Lower leg skin (tissue), 4 donors: ENCODE results near the gene HMOX1. TPM values are rescaled to one million over a fixed set of nuclear protein-coding genes. Genes with fewer than 3 reads are reported as not detected.

Experiments
- DNase-seq, 2 donors: peaks; one replicate each; pipeline ENCODE4 v3.0.0-alpha.2; 2019; ENCODE audit warnings: low spot score in 2 of 2
- H3K4me3 ChIP-seq: fragments of 200-600 bp; sonication (generic); 2 replicates; pipeline ENCODE4 v1.5.1; 2017; ENCODE audit warnings: mild to moderate bottlenecking, low read depth; ENCODE audit not compliant: poor library complexity, severe bottlenecking
- CTCF ChIP-seq, 3 donors: fragments of 450-650 bp; IDR thresholded peaks; one replicate each; pipeline ENCODE4 v1.5.1; 2016; ENCODE audit warnings: antibody characterized with exemption in 3 of 3, mild to moderate bottlenecking in 3 of 3, moderate library complexity in 2 of 3
- POLR2A ChIP-seq, 2 donors: fragments of 450-650 bp; IDR thresholded peaks; one replicate each; pipeline ENCODE4 v1.6.1; 2016 to 2017; ENCODE audit warnings: antibody characterized with exemption in 2 of 2, mild to moderate bottlenecking in 1 of 2, moderate library complexity in 1 of 2
- WGBS, 2 donors: methylation state at CpG; one replicate each; pipeline ENCODE4 v1.1.5; 2018; 5-methylcytosine and 5-hydroxymethylcytosine counted together
- intact Hi-C: fragments of 100-400 bp; cut with DNase I; formaldehyde crosslinking; loops from one replicate; pipeline ENCODE4 v1.15.0; 2023; ENCODE audit warnings: low total_unique reads
- total RNA-seq, 4 donors: library from RNA; depleted of rRNA; stranded (reverse); fragments of >200 nt; gene quantifications; one replicate each; pipeline ENCODE4 v1.1.0, GENCODE V29; 2016

HMOX1 gene
- total RNA-seq, 4 donors from 2014 or later, result 85.5 to 156 (median 112) TPM

GRCh38 chr22:35367331-35367886, 13.5 kb upstream of the HMOX1 start:
- H3K4me3 ChIP-seq, result no peak overlapping the region
- WGBS, 2 donors, result 52 to 58% methylated on average over 9 of the region's 9 CpGs
- intact Hi-C loops, result no loop called here
- DNase-seq, result no peak
- TF ChIP-seq CTCF (IDR thresholded peaks at IDR 0.05), result no peak
- TF ChIP-seq POLR2A (IDR thresholded peaks at IDR 0.05), result no peak

DNA sequence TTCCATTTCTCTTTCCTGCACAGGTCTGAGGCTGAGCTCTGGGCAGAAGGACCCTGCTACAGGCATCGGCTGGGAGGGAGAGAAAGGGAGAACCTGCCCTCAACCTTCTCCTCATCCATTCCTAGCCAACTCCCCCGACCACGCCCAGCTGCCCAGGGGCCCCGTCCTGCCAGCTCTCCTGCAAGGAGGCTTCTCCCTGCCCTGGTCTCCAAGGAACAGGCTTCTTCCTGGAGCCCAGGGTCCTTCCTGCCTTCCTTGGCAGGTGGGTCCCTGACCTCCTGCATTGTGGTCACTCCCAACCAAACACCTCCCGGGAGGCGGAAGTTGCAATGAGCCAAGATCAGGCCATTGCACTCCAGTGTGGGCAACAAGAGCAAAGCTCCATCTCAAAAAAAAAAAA, 12.5 kb upstream of the HMOX1 start:
- intact Hi-C loops, result no loop called here
- 71 to 75% methylated on average over 6 of the region's 6 CpGs for WGBS, 2 donors
- TF ChIP-seq CTCF (IDR thresholded peaks at IDR 0.05) (no peak), POLR2A (IDR thresholded peaks at IDR 0.05) (no peak)
- no peak overlapping the region for H3K4me3 ChIP-seq
- DNase-seq, result no peak

- intact Hi-C loops, result no loop called here
- no peak for DNase-seq
- WGBS, 2 donors, result 56 to 71% methylated on average over 2 of the region's 2 CpGs
- TF ChIP-seq POLR2A (IDR thresholded peaks at IDR 0.05) (no peak), CTCF (IDR thresholded peaks at IDR 0.05) (no peak)
- H3K4me3 ChIP-seq, result no peak overlapping the region
Measured at GRCh38 chr22:35369996-35370395, 10.9 kb upstream of the HMOX1 start.

GRCh38 chr22:35373781-35374180, 7.1 kb upstream of the HMOX1 start:
- DNase-seq, result no peak
- intact Hi-C loops, result no loop called here
- 72 to 74% methylated on average over 6 of the region's 6 CpGs for WGBS, 2 donors
- TF ChIP-seq CTCF (IDR thresholded peaks at IDR 0.05) (no peak), POLR2A (IDR thresholded peaks at IDR 0.05) (no peak)
- H3K4me3 ChIP-seq, result no peak overlapping the region

- intact Hi-C loops, result no loop called here
- TF ChIP-seq CTCF (IDR thresholded peaks at IDR 0.05), result no peak
- TF ChIP-seq POLR2A (IDR thresholded peaks at IDR 0.05), result no peak
- H3K4me3 ChIP-seq, result no peak overlapping the region
- 78 to 80% methylated on average over 3 of the region's 3 CpGs for WGBS, 2 donors
- no peak for DNase-seq
Measured at GRCh38 chr22:35375031-35375430, 5.9 kb upstream of the HMOX1 start.

- TF ChIP-seq CTCF (IDR thresholded peaks at IDR 0.05) (no peak), POLR2A (IDR thresholded peaks at IDR 0.05) (no peak)
- H3K4me3 ChIP-seq, result no peak overlapping the region
- DNase-seq, result no peak
- WGBS, 2 donors, result 76 to 88% methylated on average over 8 of the region's 8 CpGs
- intact Hi-C loops, result no loop called here
Measured at GRCh38 chr22:35375526-35375925, 5.4 kb upstream of the HMOX1 start.
